Subcutaneous adipose tissue (tissue), 4 donors: Measurements from ENCODE around the gene SCAND1. TPM values are rescaled to one million over a fixed set of nuclear protein-coding genes. Genes with fewer than 3 reads are reported as not detected.

Experiments used
- total RNA-seq, 4 donors: library from RNA; depleted of rRNA; stranded (reverse); fragments of >200 nt; gene quantifications; one replicate each; pipeline ENCODE4 v1.1.0, GENCODE V29; 2016
- TF ChIP-seq, protein P1 (sequence below): fragments of 450-650 bp; IDR thresholded peaks from one replicate; pipeline ENCODE4 v1.5.1; 2016; ENCODE audit warnings: low read depth, mild to moderate bottlenecking, control low read depth, antibody characterized with exemption, moderate library complexity

The SCAND1 gene
- total RNA-seq, 4 donors from 2014 or later = 48.8 to 125 (median 76.3) TPM

- TF ChIP-seq, protein P1, sequence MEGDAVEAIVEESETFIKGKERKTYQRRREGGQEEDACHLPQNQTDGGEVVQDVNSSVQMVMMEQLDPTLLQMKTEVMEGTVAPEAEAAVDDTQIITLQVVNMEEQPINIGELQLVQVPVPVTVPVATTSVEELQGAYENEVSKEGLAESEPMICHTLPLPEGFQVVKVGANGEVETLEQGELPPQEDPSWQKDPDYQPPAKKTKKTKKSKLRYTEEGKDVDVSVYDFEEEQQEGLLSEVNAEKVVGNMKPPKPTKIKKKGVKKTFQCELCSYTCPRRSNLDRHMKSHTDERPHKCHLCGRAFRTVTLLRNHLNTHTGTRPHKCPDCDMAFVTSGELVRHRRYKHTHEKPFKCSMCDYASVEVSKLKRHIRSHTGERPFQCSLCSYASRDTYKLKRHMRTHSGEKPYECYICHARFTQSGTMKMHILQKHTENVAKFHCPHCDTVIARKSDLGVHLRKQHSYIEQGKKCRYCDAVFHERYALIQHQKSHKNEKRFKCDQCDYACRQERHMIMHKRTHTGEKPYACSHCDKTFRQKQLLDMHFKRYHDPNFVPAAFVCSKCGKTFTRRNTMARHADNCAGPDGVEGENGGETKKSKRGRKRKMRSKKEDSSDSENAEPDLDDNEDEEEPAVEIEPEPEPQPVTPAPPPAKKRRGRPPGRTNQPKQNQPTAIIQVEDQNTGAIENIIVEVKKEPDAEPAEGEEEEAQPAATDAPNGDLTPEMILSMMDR = no peak
These were observed 31.5 kb upstream of the SCAND1 start for GRCh38 chr20:35985806-35986205.

- TF ChIP-seq, protein P1 = no peak
These were observed 30.1 kb upstream of the SCAND1 start for GRCh38 chr20:35984382-35984781.

DNA sequence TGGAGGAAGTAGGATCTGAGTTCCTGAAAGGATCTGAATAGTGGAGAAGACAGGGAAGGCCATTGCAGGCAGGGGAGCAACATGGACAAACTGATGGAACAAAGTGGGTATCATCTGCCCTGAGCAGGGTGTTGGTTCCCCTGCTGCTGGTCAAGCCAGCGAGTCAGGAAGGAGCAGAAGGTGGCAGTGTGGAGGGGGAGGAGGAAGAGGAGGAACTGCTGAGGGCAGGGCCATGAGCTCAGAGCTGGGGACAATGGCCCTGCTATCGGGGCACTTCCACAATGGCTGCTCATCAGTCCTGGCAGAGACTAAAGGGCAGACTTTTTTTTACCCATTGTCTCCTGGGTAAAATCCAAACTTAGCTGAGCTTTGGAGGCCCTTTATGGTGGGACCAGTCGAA is 27.7 kb upstream of the SCAND1 start:
- TF ChIP-seq, protein P1 = no peak

DNA sequence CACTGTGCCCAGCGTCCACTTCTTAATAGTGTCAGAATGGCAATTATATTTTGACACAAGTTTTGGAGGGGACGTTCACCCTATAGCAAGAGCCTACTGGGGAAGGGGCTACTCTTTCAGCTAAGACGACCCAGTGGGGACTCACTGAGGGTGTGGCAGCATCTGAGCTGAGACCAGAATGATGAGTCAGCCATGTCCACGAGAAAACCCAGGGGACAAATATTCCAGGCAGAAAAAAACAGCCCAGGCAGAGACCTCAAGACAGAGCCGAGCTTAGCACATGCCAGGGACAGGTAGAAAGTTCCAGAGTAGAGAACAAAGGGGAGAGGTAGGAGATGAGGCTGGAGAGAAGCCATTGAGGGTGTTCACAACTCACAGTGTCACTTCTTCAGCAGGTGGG is 25.2 kb upstream of the SCAND1 start:
- TF ChIP-seq, protein P1 = no peak

DNA sequence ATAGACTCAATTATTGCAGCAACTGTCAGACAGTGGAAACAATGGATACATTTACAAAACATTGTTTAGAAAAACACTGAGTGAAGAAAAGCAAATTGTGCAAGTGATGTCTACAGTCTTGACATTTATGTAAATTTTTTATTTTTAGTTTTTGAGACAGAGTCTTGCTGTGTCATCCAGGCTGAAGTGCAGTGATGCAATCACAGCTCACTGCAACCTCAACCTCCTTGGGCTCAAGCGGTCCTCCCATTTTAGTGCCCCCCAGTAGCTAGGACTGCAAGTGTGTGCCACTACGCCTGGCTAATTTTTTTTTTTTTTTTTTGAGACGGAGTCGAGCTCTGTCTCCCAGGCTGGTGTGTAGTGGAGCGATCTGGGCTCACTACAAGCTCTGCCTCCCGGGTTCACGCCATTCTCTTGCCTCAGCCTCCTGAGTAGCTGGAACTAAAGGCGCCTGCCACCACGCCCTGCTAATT is 23.8 kb upstream of the SCAND1 start:
- TF ChIP-seq, protein P1 = no peak

GRCh38 chr20:35975576-35976373 is 21.5 kb upstream of the SCAND1 start:
- TF ChIP-seq, protein P1 = no peak

- TF ChIP-seq, protein P1 = no peak
These were observed 20.0 kb upstream of the SCAND1 start for GRCh38 chr20:35974256-35974655.
